PC-3 (cell line): ENCODE data around the gene ITGB4.

Source experiments
- EZH2 ChIP-seq: fragments of 300-600 bp; sonication (generic); IDR thresholded peaks from one replicate; pipeline ENCODE4 v1.6.1; 2017; ENCODE audit warnings: antibody characterized with exemption, mild to moderate bottlenecking, low read length; ENCODE audit not compliant: unreplicated experiment
- TF ChIP-seq, protein P1 (sequence below): fragments of 300-600 bp; sonication (generic); conservative IDR thresholded peaks from 2 replicates; pipeline ENCODE4 v1.5.1; 2017; ENCODE audit warnings: antibody characterized with exemption, low read depth, mild to moderate bottlenecking, low read length

DNA sequence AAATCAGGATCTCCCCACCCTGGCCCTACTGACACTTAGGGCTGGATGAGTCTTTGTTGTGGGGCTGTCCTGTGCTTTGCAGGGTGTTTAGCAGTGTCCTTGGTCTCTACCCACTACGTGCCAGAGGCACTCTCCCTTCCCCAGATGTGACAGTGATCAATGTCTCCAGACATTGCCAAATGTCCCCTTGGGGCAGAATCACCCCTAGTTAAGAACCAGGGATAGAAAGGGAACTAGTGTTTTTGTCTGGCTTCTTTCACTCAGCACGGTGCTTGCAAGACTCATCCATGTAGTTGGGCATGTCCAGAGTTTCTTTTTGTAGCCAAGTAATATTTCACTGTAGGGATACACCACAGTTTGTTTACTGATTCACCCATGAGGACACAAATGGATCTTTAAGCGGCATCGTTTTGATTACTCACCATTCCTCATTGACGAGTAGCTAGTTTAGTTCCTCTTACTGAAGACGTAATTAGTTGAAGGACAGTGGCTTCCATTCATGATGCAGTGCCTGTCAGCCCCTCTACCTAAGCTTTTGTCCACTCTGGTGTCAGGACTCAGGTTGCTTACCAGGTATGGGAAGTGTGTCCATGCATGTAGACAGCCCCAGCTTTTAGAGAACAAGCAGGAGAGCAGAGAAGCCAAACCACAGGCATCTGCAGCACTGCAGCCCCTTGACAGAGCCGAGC, 26.0 kb upstream of the ITGB4 start:
- no peak for TF ChIP-seq EZH2
- TF ChIP-seq, protein P1, sequence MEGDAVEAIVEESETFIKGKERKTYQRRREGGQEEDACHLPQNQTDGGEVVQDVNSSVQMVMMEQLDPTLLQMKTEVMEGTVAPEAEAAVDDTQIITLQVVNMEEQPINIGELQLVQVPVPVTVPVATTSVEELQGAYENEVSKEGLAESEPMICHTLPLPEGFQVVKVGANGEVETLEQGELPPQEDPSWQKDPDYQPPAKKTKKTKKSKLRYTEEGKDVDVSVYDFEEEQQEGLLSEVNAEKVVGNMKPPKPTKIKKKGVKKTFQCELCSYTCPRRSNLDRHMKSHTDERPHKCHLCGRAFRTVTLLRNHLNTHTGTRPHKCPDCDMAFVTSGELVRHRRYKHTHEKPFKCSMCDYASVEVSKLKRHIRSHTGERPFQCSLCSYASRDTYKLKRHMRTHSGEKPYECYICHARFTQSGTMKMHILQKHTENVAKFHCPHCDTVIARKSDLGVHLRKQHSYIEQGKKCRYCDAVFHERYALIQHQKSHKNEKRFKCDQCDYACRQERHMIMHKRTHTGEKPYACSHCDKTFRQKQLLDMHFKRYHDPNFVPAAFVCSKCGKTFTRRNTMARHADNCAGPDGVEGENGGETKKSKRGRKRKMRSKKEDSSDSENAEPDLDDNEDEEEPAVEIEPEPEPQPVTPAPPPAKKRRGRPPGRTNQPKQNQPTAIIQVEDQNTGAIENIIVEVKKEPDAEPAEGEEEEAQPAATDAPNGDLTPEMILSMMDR: no peak
